IPS-20b (cell line): ENCODE data around the gene ZNF821.
A peak's percentile ranks its signal among the peaks of the same experiment; 100 is the strongest.

Source experiments
- H3K27ac ChIP-seq: one replicate; pipeline ENCODE4 v1.5.1; 2013; ENCODE audit warnings: low read length
- H3K27me3 ChIP-seq: 2 replicates; pipeline ENCODE4 v1.6.1; 2013; ENCODE audit warnings: mild to moderate bottlenecking, low read length, inconsistent platforms; ENCODE audit not compliant: insufficient read depth
- H3K36me3 ChIP-seq: 2 replicates; pipeline ENCODE4 v1.6.1; 2013; ENCODE audit warnings: low read depth, mild to moderate bottlenecking, inconsistent platforms, low read length, moderate library complexity; ENCODE audit not compliant: insufficient read depth
- H3K4me1 ChIP-seq: 2 replicates; pipeline ENCODE4 v1.6.1; 2013; ENCODE audit warnings: mild to moderate bottlenecking, control low read depth, inconsistent platforms, low read length, moderate library complexity; ENCODE audit not compliant: insufficient read depth
- H3K4me3 ChIP-seq: 2 replicates; pipeline ENCODE4 v1.5.1; 2013; ENCODE audit warnings: mild to moderate bottlenecking, low read length, inconsistent platforms
- H3K9ac ChIP-seq: 2 replicates; pipeline ENCODE4 v1.6.1; 2013; ENCODE audit warnings: low read depth, mild to moderate bottlenecking, inconsistent platforms, low read length, moderate library complexity
- H3K9me3 ChIP-seq: 2 replicates; pipeline ENCODE4 v1.6.1; 2013; ENCODE audit warnings: mild to moderate bottlenecking, low read depth, low read length, inconsistent platforms; ENCODE audit not compliant: insufficient read depth

The ZNF821 gene

DNA sequence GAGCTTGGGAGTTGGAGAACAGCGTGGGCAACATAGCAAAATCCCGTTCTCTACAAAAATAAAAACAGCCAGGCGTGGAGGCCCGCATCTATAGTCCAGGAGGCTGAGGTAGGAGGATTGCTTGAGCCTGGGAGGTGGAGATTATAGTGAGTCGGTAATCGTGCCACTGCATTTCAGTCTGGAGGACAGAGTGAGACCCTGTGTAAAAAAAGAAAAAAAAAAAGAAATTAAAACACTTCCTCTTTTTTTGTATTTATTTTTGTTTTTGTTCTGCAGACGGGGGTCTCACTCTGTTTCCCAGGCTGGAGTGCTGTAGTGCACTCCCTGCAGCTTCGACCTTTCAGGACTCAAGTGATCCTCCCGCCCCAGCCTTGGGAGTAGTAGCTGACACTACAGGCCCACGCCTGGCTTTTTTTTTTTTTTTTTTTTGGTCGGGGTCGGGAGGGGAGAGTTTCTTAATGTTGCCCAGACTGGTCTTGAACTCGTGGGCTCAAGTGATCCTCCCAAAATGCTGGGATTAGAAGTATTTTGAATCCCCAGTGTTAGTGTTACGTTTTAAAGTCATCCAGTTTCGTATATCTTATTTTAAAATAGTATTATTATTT lies 12.9 kb upstream of the ZNF821 start:
- Histone ChIP-seq H3K4me3 (peak overlapping the region; percentile 96), H3K9ac (peak overlapping the region; percentile 98; the same call in 1 of the 2 replicates), H3K9me3 (no peaks in the 10 kb centered on the region), H3K4me1 (no peaks in the 10 kb centered on the region; the same call in 1 of the 2 replicates), H3K27me3 (no peaks in the 10 kb centered on the region), H3K27ac (no peak overlapping the region), H3K36me3 (peaks cover 8% of the 10 kb centered on the region; the same call in 1 of the 2 replicates)

DNA sequence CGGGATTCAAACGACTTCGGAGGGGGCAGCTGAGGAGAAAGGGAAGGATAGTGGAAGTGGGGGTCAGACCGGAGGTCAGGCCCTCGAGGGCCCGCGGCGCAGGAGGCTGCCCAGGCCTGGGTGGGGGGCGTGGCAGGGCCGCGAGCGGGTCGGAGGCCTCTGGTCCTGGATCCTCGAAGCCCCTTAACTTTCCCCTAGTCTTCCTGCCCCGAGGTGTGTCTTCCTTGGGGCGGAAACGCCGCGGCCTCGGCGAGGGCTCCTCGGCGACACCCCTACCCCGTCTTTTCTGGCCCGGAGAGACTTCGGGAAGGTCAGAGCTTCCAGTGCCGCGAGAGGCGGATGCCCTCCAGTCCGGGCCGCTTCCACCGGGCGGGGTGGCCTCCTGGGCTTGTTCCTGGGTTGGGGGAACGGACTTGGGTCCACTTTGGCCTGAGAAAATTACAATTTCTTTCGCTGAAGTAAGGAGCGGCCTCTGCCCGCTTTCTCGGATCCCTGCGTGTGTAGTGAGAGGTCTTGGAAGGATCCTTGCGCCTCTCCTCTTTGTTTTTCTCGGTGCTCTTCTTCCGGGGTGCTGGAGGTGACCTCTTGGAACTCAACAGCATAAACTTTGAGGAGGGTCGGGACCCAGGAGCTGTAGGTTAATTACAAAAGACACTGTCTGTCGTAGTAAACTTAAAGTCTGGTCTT lies 11.8 kb upstream of the ZNF821 start:
- peak overlapping the region; percentile 98 for H3K9ac ChIP-seq
- H3K9me3 ChIP-seq = no peaks in the 10 kb centered on the region
- H3K36me3 ChIP-seq = peaks cover 7% of the 10 kb centered on the region; the same call in 1 of the 2 replicates
- H3K4me3 ChIP-seq = peak overlapping the region; percentile 96
- no peaks in the 10 kb centered on the region for H3K27me3 ChIP-seq
- H3K4me1 ChIP-seq = no peaks in the 10 kb centered on the region; the same call in 1 of the 2 replicates
- H3K27ac ChIP-seq = peak overlapping the region; percentile 88

DNA sequence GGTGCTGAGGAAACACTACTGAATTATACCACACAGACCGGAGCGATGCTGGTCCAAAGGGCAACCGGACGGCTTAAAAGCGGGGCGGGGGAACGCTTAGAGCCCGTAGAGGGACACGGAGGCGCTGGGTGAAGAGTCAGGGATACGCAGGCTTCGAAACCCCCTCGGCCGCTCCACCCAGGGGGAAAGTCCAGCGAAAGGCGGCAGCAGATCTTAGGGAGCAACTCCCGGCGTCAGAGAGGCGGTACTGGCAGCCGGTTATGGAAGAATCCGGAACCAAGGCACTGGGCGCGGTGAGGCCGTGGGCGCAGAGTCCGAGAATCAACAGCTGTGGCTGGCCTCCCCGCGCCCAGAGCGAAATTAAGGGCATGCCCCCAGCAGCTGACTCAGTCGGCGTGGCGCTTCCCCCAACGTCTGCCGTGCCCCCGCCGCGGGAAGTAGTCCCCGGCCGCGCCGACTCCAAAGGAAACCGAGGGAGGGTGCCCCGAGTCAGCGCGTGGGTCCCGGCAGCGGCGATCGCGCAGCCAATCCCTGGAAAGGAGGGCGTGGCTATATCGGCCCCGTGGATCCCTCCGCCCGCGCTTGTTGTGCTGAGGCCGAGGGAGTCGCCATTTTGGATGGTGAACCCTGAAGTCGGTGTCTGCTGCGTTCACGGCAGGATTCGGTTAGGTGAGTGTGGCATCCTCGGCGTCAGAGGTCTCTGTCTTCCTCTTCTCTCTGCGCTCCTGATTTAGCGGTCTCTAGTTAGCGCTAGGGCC lies 11.1 kb upstream of the ZNF821 start, which contains the start of gene IST1:
Gene IST1, plus strand, starts transcription at position 611 of the 758 bp plus-strand sequence. CDS start 20,110 bp downstream, outside the sequence.
- H3K4me1 ChIP-seq = no peaks in the 10 kb centered on the region; the same call in 1 of the 2 replicates

DNA sequence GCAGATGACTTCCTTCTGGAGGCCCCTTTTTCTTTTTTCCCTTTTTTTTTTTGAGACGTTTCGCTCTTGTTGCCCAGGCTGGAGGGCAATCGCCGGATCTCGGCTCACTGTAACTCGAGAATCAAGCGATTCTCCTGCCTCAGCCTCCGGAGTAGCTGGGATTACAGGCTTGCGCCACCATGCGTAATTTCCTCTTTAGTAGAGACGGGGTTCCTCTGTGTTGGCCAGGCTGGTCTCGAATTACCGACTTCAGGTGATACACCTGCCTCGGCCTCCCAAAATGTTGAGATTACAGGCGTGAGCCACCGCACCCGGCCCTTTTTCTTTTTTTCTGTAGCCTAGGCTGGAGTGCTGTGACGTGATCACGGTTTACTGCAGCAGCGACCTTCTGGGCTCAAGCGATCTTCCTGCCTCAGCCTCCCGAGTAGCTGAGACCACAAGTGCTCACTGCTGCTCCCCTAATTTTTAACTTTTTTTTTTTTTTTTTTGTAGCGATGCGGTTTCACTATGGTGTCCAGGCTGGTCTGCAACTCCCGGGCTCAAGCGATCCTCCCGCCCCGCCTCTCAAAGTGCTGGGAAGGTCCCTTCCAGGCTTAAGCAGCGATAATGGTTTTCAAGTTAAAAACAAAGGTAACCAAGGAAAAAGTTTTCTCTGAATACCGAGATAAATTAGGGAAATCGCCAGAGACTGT lies 10.4 kb upstream of the ZNF821 start:
- Histone ChIP-seq H3K9ac (peak overlapping the region; percentile 98; the same call in 1 of the 2 replicates), H3K36me3 (peaks cover 7% of the 10 kb centered on the region; the same call in 1 of the 2 replicates), H3K9me3 (no peaks in the 10 kb centered on the region), H3K27ac (peak overlapping the region; percentile 68), H3K4me1 (no peaks in the 10 kb centered on the region; the same call in 1 of the 2 replicates), H3K27me3 (no peaks in the 10 kb centered on the region), H3K4me3 (peak overlapping the region; percentile 96)

More for the DNA sequence above, 11.1 kb upstream of the ZNF821 start, which contains the start of gene IST1:
- peaks cover 7% of the 10 kb centered on the region; the same call in 1 of the 2 replicates for H3K36me3 ChIP-seq
- peak within 1 kb of the TSS; percentile 96 for H3K4me3 ChIP-seq
- H3K27me3 ChIP-seq = no peaks in the 10 kb centered on the region
- peak within 1 kb of the TSS; percentile 88 for H3K27ac ChIP-seq
- no peaks in the 10 kb centered on the region for H3K9me3 ChIP-seq
- H3K9ac ChIP-seq = peak within 1 kb of the TSS; percentile 98

DNA sequence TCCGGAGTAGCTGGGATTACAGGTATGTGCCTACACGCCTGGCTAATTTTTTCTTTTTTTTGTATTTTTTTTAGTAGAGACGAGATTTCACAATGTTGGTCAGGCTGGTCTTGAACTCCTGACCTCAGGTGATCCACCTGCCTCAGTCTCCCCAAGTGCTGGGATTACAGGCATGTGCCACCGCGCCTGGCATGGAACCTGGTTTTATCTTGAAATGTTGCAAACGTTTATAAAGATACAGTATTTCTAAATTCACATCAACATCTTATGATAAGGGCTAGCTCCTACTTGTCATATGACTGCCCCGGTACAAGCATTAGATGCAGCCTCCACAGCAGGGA lies 9.9 kb upstream of the ZNF821 start:
- Histone ChIP-seq H3K4me1 (no peaks in the 10 kb centered on the region; the same call in 1 of the 2 replicates), H3K36me3 (peaks cover 7% of the 10 kb centered on the region; the same call in 1 of the 2 replicates), H3K27me3 (no peaks in the 10 kb centered on the region), H3K9ac (peak overlapping the region; percentile 98; the same call in 1 of the 2 replicates), H3K4me3 (peak overlapping the region; percentile 96; the same call in 1 of the 2 replicates), H3K9me3 (no peaks in the 10 kb centered on the region), H3K27ac (peak overlapping the region; percentile 68)

DNA sequence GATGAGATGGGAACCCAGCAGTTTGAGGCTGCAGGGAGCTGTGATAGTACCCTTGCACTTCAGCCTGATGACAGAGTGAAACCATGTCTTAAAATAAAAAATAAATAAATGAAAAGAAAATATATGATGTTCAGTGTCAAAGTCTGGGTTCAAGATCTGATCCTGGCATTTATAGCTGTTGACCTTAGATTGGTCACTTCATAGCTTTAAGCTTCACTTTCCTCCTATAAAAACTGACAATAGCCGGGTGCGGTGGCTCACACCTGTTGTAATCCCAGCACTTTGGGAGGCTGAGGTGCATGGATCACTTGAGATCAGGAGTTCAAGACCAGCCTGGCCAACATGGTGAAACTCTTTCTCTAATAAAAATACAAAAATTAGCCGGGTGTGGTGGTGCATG lies 5.2 kb upstream of the ZNF821 start:
- H3K36me3 ChIP-seq = no peaks in the 10 kb centered on the region
- H3K4me3 ChIP-seq = no peak overlapping the region
- no peaks in the 10 kb centered on the region for H3K9me3 ChIP-seq
- no peaks in the 10 kb centered on the region for H3K27me3 ChIP-seq
- H3K27ac ChIP-seq = no peak overlapping the region
- no peaks in the 10 kb centered on the region; the same call in 1 of the 2 replicates for H3K4me1 ChIP-seq
- H3K9ac ChIP-seq = no peak overlapping the region

DNA sequence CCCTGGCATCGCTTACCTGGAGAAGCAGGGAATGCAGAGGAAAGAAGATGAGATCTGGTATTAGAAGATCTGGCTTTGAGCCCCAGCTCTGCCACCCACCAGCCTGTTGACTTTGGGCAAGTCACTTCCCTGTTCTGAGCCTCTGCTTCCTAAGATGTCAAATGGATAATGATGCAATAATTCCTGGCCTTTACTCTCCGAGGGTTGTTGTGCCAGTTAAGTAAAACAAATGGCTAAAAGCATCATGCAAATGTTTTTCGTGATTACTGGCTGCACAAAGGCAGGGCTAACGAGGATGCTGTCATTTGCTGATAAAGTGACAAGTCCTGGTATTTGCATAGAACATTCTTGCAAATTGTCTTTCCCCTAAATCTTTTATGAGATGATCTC lies 1.3 kb upstream of the ZNF821 start:
- Histone ChIP-seq H3K4me1 (peaks cover 9% of the 10 kb centered on the region; the same call in 1 of the 2 replicates), H3K27me3 (no peaks in the 10 kb centered on the region), H3K9ac (no peak overlapping the region), H3K27ac (no peak overlapping the region), H3K4me3 (no peak overlapping the region), H3K9me3 (no peaks in the 10 kb centered on the region), H3K36me3 (peaks cover 13% of the 10 kb centered on the region)

DNA sequence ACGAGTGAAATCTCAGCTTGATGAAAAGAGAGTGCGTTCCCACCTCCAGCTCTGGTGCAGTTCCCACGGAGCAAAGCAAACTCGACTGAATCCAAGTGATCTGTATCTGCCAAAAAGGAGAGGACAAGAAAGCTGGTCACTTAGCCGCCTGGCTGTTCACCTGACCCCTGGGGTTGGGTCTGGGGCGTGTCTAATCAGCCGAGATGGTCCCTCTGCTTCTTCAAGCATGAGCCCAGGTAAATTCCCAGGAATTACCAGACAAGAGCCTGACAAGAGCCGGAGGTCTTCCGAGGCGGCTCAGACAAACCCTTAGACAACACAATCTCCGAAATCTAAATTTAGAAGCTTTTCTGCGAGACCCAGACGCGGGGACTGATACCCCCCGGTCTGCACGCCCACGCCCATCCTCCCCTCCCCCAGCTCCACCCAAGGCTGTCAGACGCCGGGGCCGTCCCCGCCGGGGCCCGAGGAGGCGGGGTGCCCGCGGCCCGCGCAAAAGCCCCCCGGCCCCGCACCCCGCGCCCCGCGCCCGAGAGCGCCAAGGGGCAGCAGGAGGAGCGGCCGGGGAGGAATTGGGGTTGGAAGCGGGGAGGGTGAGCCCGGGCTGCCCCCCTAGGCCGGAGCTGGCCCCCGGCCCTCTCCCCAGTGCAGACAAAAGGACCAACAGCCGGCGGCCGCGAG lies 674 bp downstream of the ZNF821 start:
- H3K4me1 ChIP-seq = peaks cover 9% of the 10 kb centered on the region; the same call in 1 of the 2 replicates
- peak overlapping the region; percentile 84; the same call in 1 of the 2 replicates for H3K9ac ChIP-seq
- H3K27me3 ChIP-seq = no peaks in the 10 kb centered on the region
- H3K4me3 ChIP-seq = peak overlapping the region; percentile 85
- H3K27ac ChIP-seq = peak overlapping the region; percentile 48
- peaks cover 32% of the 10 kb centered on the region for H3K36me3 ChIP-seq
- H3K9me3 ChIP-seq = no peaks in the 10 kb centered on the region

DNA sequence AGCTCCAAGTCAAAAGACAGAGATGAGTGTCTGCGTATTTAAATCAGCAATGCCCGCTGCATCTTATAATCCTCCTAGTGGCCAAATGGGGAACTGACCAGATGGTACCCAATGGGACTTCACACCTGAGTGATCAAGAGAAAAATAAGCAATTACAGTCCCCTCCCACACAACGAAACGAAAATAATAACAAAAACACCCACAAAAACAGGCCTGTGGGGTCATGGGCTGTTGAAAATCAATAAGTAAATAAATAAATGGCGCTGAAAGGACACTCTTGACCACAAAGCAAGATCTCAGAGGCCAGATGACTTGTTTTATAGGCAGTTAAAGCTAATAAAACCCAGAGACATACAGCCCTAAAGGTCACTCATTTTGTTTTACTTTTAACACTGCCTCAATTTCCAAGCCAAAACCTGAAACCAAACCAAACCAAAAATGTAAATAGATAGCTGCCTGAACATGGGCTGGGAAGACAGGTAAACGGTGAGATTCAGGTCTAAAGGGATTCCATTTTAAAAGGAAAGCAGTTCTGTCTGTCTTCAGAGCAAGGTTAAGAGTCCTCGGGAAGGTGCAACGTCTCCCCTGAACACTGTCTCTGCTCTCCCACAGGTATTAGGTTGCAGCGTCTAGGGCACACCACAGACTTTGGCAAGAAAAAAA lies 1.3 kb downstream of the ZNF821 start:
- peak overlapping the region; percentile 85 for H3K4me3 ChIP-seq
- H3K4me1 ChIP-seq = peaks cover 9% of the 10 kb centered on the region; the same call in 1 of the 2 replicates
- no peaks in the 10 kb centered on the region for H3K27me3 ChIP-seq
- H3K9ac ChIP-seq = peak overlapping the region; percentile 84; the same call in 1 of the 2 replicates
- peaks cover 36% of the 10 kb centered on the region for H3K36me3 ChIP-seq
- no peak overlapping the region for H3K27ac ChIP-seq
- no peaks in the 10 kb centered on the region for H3K9me3 ChIP-seq

DNA sequence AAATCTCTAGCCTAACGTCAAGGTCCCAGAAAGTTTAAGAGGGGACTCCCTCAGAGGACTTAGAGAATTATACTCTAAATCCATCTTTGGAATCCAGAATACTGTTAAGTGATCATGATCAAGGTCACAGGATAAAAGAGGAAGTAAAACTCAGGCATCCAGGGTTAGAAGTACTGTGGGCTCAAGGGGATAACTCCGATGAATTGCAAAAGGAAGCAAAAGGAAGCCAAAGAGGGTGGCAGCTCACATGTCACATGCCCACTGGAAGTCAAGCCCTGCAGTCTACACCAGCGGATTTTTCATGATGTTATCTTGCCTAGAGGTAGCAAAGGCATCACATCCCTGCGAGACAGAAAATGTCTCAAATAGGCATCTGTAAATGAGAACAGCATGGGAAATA lies 3.8 kb downstream of the ZNF821 start:
- no peak overlapping the region for H3K27ac ChIP-seq
- H3K9ac ChIP-seq = no peak overlapping the region
- peaks cover 9% of the 10 kb centered on the region; the same call in 1 of the 2 replicates for H3K4me1 ChIP-seq
- H3K9me3 ChIP-seq = no peaks in the 10 kb centered on the region
- H3K4me3 ChIP-seq = no peak overlapping the region
- H3K36me3 ChIP-seq = peaks cover 49% of the 10 kb centered on the region
- H3K27me3 ChIP-seq = no peaks in the 10 kb centered on the region
